Measurements from ENCODE around the gene DENND5B. TPM values are rescaled to one million over a fixed set of nuclear protein-coding genes. Genes with fewer than 3 reads are reported as not detected.
"Not testable (repeated sequence)": the region's sequence is repeated elsewhere in the genome, so short reads cannot be mapped to it uniquely, and the experiment has no call there.

Gene DENND5B
- total and polyA plus RNA-seq, 10 donors, result 4.5 to 42.5 (median 24.6) TPM

DNA sequence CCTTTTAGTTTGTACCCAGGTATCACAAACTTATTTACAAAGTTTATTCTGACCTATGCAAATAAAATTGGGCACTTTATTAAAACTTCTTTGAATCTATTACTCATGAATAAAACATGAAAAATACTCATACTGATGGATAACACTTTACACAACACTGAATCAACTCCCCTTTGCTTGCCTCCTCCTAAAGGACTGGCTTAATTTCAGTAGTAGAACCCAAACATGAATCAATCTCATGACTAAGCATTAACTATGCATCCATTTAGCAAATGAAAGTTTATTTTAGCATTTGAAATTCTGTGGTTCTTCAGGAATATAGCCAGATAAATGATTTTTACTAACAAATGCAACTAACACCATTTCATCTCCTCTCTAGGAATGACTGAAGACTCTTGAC lies 32.4 kb downstream of the DENND5B start:
- H3K9me3 ChIP-seq, result peaks cover 0 to 9% (median 4%) of the 10 kb centered on the region in 8 donors
- no peak for DNase-seq
- H3K4me1 ChIP-seq, result peaks cover 0 to 10% (median 6%) of the 10 kb centered on the region in 6 donors
- H3K36me3 ChIP-seq, result no peaks in the 10 kb centered on the region
- intact Hi-C loops (cut with DNase I; ENCODE audit: low total_unique reads), result no loop called here
- no peak overlapping the region for H3K27ac ChIP-seq
- H3K27me3 ChIP-seq (replicated peaks in 1 of 7), result no peaks in the 10 kb centered on the region
- no peak overlapping the region for H3K4me3 ChIP-seq
- TF ChIP-seq, protein P1, sequence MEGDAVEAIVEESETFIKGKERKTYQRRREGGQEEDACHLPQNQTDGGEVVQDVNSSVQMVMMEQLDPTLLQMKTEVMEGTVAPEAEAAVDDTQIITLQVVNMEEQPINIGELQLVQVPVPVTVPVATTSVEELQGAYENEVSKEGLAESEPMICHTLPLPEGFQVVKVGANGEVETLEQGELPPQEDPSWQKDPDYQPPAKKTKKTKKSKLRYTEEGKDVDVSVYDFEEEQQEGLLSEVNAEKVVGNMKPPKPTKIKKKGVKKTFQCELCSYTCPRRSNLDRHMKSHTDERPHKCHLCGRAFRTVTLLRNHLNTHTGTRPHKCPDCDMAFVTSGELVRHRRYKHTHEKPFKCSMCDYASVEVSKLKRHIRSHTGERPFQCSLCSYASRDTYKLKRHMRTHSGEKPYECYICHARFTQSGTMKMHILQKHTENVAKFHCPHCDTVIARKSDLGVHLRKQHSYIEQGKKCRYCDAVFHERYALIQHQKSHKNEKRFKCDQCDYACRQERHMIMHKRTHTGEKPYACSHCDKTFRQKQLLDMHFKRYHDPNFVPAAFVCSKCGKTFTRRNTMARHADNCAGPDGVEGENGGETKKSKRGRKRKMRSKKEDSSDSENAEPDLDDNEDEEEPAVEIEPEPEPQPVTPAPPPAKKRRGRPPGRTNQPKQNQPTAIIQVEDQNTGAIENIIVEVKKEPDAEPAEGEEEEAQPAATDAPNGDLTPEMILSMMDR (IDR thresholded peaks at IDR 0.05 in 8 of 11, conservative IDR thresholded peaks at IDR 0.05 in 3 of 11), result no peak
- TF ChIP-seq POLR2AphosphoS5 (IDR thresholded peaks at IDR 0.05) (no peak), POLR2A (IDR thresholded peaks at IDR 0.05) (no peak)

DNA sequence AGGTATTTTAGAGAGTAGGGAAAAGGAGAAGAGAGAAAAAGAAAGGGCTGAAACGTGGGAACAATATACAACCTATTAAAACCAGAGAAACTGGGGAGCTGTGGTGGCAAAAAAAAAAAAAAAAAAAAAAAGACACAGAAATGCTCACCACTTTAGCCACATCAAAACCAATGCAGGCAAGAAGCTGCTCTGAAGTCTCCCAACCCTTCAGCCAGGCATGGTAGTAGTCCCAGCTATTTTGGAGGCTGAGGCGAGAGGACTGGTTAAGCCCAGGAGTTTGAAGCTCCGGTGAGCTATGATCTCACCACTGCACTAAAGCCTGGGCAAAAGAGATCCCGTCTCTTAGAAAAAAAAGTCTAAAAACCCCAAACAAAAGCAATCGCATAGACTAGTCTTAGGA lies 33.2 kb downstream of the DENND5B start:
- H3K4me1 ChIP-seq, result peaks cover 0 to 7% (median 4%) of the 10 kb centered on the region in 6 donors
- H3K4me3 ChIP-seq, result no peak overlapping the region
- 78 to 88% (median 85%) methylated on average over 5 of the region's 5 CpGs for WGBS, 5 donors
- intact Hi-C loops (cut with DNase I; ENCODE audit: low total_unique reads), result no loop called here
- peaks cover 0 to 9% (median 4%) of the 10 kb centered on the region in 8 donors for H3K9me3 ChIP-seq
- H3K36me3 ChIP-seq, result no peaks in the 10 kb centered on the region
- TF ChIP-seq POLR2AphosphoS5 (IDR thresholded peaks at IDR 0.05), result no peak
- TF ChIP-seq, protein P1 (IDR thresholded peaks at IDR 0.05 in 8 of 11, conservative IDR thresholded peaks at IDR 0.05 in 3 of 11), result no peak
- H3K27ac ChIP-seq, result no peak overlapping the region
- no peaks in the 10 kb centered on the region for H3K27me3 ChIP-seq (replicated peaks in 1 of 7)
- no peak for DNase-seq

DNA sequence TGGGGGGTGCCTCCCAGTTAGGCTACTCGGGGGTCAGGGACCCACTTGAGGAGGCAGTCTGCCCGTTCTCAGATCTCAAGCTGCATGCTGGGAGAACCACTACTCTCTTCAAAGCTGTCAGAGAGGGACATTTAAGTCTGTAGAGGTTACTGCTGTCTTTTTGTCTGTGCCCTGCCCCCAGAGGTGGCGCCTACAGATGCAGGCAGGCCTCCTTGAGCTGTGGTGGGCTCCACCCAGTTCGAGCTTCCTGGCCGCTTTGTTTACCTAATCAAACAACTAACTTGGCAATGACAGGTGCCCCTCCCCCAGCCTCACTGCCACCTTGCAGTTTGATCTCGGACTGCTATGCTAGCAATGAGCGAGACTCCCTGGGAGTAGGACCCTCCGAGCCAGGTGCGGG lies 35.5 kb downstream of the DENND5B start:
- H3K4me1 ChIP-seq; DNase-seq; intact Hi-C loops (cut with DNase I; ENCODE audit: low total_unique reads); H3K9me3 ChIP-seq; H3K36me3 ChIP-seq; H3K4me3 ChIP-seq; H3K27ac ChIP-seq; H3K27me3 ChIP-seq (replicated peaks in 1 of 7): not testable (repeated sequence)
- WGBS, 5 donors, result 87 to 96% (median 91%) methylated on average over 7 to 8 of the region's 9 CpGs

DNA sequence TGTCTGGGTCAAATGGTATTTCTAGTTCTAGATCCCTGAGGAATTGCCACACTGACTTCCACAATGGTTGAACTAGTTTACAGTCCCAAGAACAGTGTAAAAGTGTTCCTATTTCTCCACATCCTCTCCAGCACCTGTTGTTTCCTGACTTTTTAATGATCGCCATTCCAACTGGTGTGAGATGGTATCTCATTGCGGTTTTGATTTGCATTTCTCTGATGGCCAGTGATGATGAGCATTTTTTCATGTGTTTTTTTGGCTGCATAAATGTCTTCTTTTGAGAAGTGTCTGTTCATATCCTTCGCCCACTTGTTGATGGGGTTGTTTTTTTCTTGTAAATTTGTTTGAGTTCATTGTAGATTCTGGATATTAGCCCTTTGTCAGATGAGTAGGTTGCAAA lies 40.3 kb downstream of the DENND5B start:
- intact Hi-C loops (cut with DNase I; ENCODE audit: low total_unique reads); H3K9me3 ChIP-seq; H3K4me3 ChIP-seq; H3K27me3 ChIP-seq (replicated peaks in 1 of 7); DNase-seq; H3K27ac ChIP-seq; H3K36me3 ChIP-seq; H3K4me1 ChIP-seq: not testable (repeated sequence)
- WGBS, 5 donors, result 89 to 100% (median 92%) methylated on average over 2 to 3 of the region's 3 CpGs

DNA sequence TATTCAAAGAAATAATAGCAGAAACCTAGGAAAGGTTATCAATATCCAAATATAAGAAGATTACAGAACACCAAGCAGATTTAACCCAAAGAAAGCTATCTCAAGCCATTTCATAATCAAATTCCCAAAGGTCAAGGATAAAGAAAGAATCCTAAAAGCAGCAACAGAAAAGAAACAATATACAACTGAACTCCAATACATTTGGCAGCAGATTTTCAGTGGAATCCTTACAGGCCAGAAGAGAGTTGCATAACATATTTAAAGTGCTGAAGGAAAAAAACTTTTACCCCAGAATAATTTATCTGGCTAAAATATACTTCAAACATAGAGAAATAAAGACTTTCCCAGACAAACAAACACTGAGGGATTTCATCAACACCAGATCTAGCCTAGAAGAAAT lies 54.3 kb downstream of the DENND5B start:
- peaks cover 0 to 42% (median 17%) of the 10 kb centered on the region in 8 donors for H3K9me3 ChIP-seq
- TF ChIP-seq, protein P1 (IDR thresholded peaks at IDR 0.05 in 8 of 11, conservative IDR thresholded peaks at IDR 0.05 in 3 of 11), result no peak
- TF ChIP-seq POLR2A (IDR thresholded peaks at IDR 0.05) (no peak), POLR2AphosphoS5 (IDR thresholded peaks at IDR 0.05) (no peak)
- H3K27ac ChIP-seq, result no peak overlapping the region
- DNase-seq, result no peak
- intact Hi-C loops (cut with DNase I; ENCODE audit: low total_unique reads), result no loop called here
- H3K27me3 ChIP-seq (replicated peaks in 1 of 7), result no peaks in the 10 kb centered on the region
- no peak overlapping the region for H3K4me3 ChIP-seq
- H3K36me3 ChIP-seq, result no peaks in the 10 kb centered on the region
- H3K4me1 ChIP-seq, result peaks cover 0 to 24% (median 3%) of the 10 kb centered on the region in 6 donors
